Effector memory CD4-positive, alpha-beta T cell (primary cell): ENCODE results near the gene DNMT3L.
"Not testable (repeated sequence)": the region's sequence is repeated elsewhere in the genome, so short reads cannot be mapped to it uniquely, and the experiment has no call there.

Experiments
- DNase-seq, 3 donors: peaks; one replicate each; pipeline ENCODE4 v3.0.0-alpha.2; 2020
- H3K27ac ChIP-seq: 2 replicates; pipeline ENCODE4 v1.7.0; 2013; ENCODE audit warnings: mild to moderate bottlenecking, low read length, moderate library complexity; ENCODE audit not compliant: insufficient read depth, poor library complexity, severe bottlenecking
- H3K27me3 ChIP-seq: replicated peaks from 2 replicates; pipeline ENCODE4 v1.7.0; 2013; ENCODE audit warnings: mild to moderate bottlenecking, low read length; ENCODE audit not compliant: insufficient read depth, control insufficient read depth, poor library complexity, severe bottlenecking
- H3K36me3 ChIP-seq: 2 replicates; pipeline ENCODE4 v1.7.0; 2013; ENCODE audit warnings: mild to moderate bottlenecking, low read length, moderate library complexity; ENCODE audit not compliant: control insufficient read depth, insufficient read depth
- H3K4me1 ChIP-seq: 2 replicates; pipeline ENCODE4 v1.7.0; 2013; ENCODE audit warnings: low read length, mild to moderate bottlenecking; ENCODE audit not compliant: control insufficient read depth, insufficient read depth, poor library complexity, severe bottlenecking
- H3K4me3 ChIP-seq: 2 replicates; pipeline ENCODE4 v1.7.0; 2013; ENCODE audit warnings: low read length, low read depth, mild to moderate bottlenecking; ENCODE audit not compliant: insufficient read depth, poor library complexity, severe bottlenecking
- H3K9me3 ChIP-seq: 2 replicates; pipeline ENCODE4 v1.7.0; 2013; ENCODE audit warnings: mild to moderate bottlenecking, low read length, moderate library complexity; ENCODE audit not compliant: control insufficient read depth

The DNMT3L gene

GRCh38 chr21:44199997-44200396 lies 61.7 kb downstream of the DNMT3L start:
- not testable (repeated sequence) for H3K9me3 ChIP-seq, H3K36me3 ChIP-seq, H3K4me1 ChIP-seq, DNase-seq, H3K27me3 ChIP-seq, H3K27ac ChIP-seq, H3K4me3 ChIP-seq

- Histone ChIP-seq H3K36me3 (no peaks in the 10 kb centered on the region), H3K27me3 (no peaks in the 10 kb centered on the region), H3K4me1 (no peaks in the 10 kb centered on the region), H3K4me3 (no peak overlapping the region), H3K9me3 (no peaks in the 10 kb centered on the region), H3K27ac (no peak overlapping the region)
- DNase-seq: no peak
These were observed 62.2 kb downstream of the DNMT3L start for GRCh38 chr21:44199448-44199847.

GRCh38 chr21:44197156-44197516 lies 64.6 kb downstream of the DNMT3L start:
- H3K27me3 ChIP-seq, H3K4me3 ChIP-seq, H3K9me3 ChIP-seq, H3K27ac ChIP-seq, H3K36me3 ChIP-seq, DNase-seq, H3K4me1 ChIP-seq: not testable (repeated sequence)
